ENCODE data around the gene GLMP.

DNA sequence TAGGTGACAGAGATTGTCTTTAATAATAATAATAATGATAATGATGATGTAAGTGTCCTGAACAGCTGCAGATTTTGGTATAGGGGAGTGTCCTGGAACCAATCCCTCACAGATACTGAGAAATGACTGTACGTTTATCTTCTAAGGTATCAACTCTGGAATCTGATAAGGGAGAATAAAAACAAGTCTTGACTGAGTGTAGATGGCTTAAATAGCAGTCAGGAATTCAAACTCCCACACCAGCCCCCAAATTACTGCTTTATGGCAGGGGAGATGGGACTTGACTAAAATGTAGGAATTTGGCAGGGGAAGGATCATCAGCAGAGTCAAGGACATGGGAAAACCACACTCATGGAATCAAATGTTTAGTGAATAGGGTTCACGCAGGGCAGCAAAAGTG, 9.7 kb upstream of the GLMP start:
- TF ChIP-seq CEBPB (IDR thresholded peaks at IDR 0.05) (no peak), CBX2 (IDR thresholded peaks at IDR 0.05; ENCODE audit: borderline replicate concordance, low read depth) (no peak), MAX (IDR thresholded peaks at IDR 0.05) (no peak), ZC3H11A (IDR thresholded peaks at IDR 0.05) (no peak), POLR2A (IDR thresholded peaks at IDR 0.05; ENCODE audit: low read length) (no peak), RFX5 (IDR thresholded peaks at IDR 0.05) (no peak), CHD2 (IDR thresholded peaks at IDR 0.05; ENCODE audit: low read length, partially characterized antibody) (no peak), ELK1 (IDR thresholded peaks at IDR 0.05; ENCODE audit: low read depth, low read length) (no peak), BHLHE40 (IDR thresholded peaks at IDR 0.05; ENCODE audit: low read depth, low read length) (no peak), SMC3 (IDR thresholded peaks at IDR 0.05) (no peak), KDM5A (IDR thresholded peaks at IDR 0.05) (no peak), SREBF2 (IDR thresholded peaks at IDR 0.05) (no peak), ZSCAN20 (CRISPR knock-in tag; IDR thresholded peaks at IDR 0.05) (no peak)
- TF ChIP-seq, protein P1, sequence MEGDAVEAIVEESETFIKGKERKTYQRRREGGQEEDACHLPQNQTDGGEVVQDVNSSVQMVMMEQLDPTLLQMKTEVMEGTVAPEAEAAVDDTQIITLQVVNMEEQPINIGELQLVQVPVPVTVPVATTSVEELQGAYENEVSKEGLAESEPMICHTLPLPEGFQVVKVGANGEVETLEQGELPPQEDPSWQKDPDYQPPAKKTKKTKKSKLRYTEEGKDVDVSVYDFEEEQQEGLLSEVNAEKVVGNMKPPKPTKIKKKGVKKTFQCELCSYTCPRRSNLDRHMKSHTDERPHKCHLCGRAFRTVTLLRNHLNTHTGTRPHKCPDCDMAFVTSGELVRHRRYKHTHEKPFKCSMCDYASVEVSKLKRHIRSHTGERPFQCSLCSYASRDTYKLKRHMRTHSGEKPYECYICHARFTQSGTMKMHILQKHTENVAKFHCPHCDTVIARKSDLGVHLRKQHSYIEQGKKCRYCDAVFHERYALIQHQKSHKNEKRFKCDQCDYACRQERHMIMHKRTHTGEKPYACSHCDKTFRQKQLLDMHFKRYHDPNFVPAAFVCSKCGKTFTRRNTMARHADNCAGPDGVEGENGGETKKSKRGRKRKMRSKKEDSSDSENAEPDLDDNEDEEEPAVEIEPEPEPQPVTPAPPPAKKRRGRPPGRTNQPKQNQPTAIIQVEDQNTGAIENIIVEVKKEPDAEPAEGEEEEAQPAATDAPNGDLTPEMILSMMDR (IDR thresholded peaks at IDR 0.05): no peak
